Endothelial cell of umbilical vein (primary cell): ENCODE results near the gene ITPR1.

Source experiments
- CTCF ChIP-seq, 2 donors: IDR thresholded peaks; 1 replicate in 1 of 2; 2 replicates in 1 of 2; pipeline ENCODE4 v1.5.1; 2011; ENCODE audit warnings: low read length in 2 of 2, mild to moderate bottlenecking in 2 of 2, moderate library complexity in 2 of 2, control low read depth in 1 of 2, inconsistent platforms in 1 of 2, low read depth in 1 of 2; ENCODE audit not compliant: insufficient read depth in 1 of 2; ENCODE audit errors: extremely low read depth in 1 of 2
- JUN ChIP-seq: IDR thresholded peaks from 2 replicates; pipeline ENCODE4 v1.6.1; 2011; ENCODE audit warnings: borderline replicate concordance, low read depth; ENCODE audit not compliant: insufficient read length, insufficient read depth
- MAX ChIP-seq: IDR thresholded peaks from 2 replicates; pipeline ENCODE4 v1.6.1; 2011; ENCODE audit not compliant: insufficient read depth, insufficient read length
- MYC ChIP-seq: IDR thresholded peaks from one replicate; pipeline ENCODE4 v1.6.1; 2011; ENCODE audit warnings: mild to moderate bottlenecking, low read depth, low read length
- POLR2A ChIP-seq: IDR thresholded peaks from 2 replicates; pipeline ENCODE4 v1.6.1; 2012; ENCODE audit warnings: low read depth, mild to moderate bottlenecking, control low read depth, low read length

GRCh38 chr3:4821338-4821737 lies 328.2 kb downstream of the ITPR1 start:
- no peak for TF ChIP-seq POLR2A
- no peak for TF ChIP-seq CTCF (IDR thresholded peaks at IDR 0.05; ENCODE audit: extremely low read depth in 1 of 2, insufficient read depth in 1 of 2, low read depth in 1 of 2, low read length in 2 of 2)
- TF ChIP-seq MYC: no peak
- no peak for TF ChIP-seq MAX
- no peak for TF ChIP-seq JUN
